ENCODE results near the gene GLIPR1.
"Not testable (repeated sequence)": the region's sequence is repeated elsewhere in the genome, so short reads cannot be mapped to it uniquely, and the experiment has no call there.

The GLIPR1 gene

DNA sequence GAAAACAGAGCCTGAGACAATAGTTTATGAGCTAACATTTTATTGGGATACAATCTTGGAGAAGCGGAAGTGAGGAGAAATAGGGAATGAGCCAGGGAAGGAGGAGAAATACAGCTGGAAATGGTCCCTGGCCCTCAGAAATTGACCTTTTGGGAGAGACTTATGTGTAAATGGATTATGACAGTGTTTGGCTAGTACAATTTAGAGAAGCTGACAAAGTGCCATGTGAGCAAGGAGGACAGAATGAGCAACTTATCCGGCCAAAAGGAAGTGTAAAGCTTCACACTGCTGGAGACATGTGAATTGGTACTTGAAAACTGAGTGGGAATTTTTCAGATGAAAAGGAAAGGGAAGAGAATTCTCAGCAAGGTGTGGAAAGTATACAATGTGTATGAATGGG is 2.9 kb downstream of the GLIPR1 start:
- no peaks in the 10 kb centered on the region for H3K27me3 ChIP-seq
- no peaks in the 10 kb centered on the region for H3K9me3 ChIP-seq
- H3K4me3 ChIP-seq: peak overlapping the region; percentile 57 to 70
- H3K36me3 ChIP-seq: no peaks in the 10 kb centered on the region
- peak in 1 of 2 donors; percentile 34 for DNase-seq
- no peak for TF ChIP-seq CTCF (IDR thresholded peaks at IDR 0.05)
- H3K4me1 ChIP-seq: peaks cover 0 to 72% (median 27%) of the 10 kb centered on the region in 4 donors
- intact Hi-C loops (cut with DNase I; ENCODE audit: low total_unique reads): loop anchor here (10.0 kb wide), 1 partner anchor 89 kb away; the partner anchor contains the start of gene GLIPR1L2
- peak overlapping the region; percentile 85 to 88 for H3K27ac ChIP-seq

DNA sequence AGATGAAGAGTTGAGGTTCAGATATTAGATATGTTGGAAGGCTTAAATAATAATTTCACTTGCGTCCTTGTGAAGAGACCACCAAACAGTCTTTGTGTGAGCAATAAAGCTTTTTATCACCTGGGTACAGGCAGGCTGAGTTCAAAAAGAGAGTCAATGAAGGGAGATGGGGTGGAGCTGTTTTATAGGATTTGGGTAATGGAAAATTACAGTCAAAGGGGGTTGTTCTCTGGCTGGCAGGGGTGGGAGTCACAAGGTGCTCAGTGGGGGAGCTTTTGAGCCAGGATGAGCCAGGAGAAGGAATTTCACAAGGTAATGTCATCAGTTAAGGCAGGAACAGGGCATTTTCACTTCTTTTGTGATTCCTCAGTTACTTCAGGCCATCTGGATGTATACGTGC is 3.9 kb downstream of the GLIPR1 start:
- peaks cover 0 to 80% (median 27%) of the 10 kb centered on the region in 4 donors for H3K4me1 ChIP-seq
- peak overlapping the region; percentile 85 to 88 for H3K27ac ChIP-seq
- intact Hi-C loops (cut with DNase I; ENCODE audit: low total_unique reads): loop anchor here (10.0 kb wide), 1 partner anchor 90 kb away; the partner anchor contains the start of gene GLIPR1L2
- not testable (repeated sequence) for H3K27me3 ChIP-seq, DNase-seq, H3K36me3 ChIP-seq, H3K9me3 ChIP-seq
- peak overlapping the region in 1 of 2 donors; percentile 19 for H3K4me3 ChIP-seq

DNA sequence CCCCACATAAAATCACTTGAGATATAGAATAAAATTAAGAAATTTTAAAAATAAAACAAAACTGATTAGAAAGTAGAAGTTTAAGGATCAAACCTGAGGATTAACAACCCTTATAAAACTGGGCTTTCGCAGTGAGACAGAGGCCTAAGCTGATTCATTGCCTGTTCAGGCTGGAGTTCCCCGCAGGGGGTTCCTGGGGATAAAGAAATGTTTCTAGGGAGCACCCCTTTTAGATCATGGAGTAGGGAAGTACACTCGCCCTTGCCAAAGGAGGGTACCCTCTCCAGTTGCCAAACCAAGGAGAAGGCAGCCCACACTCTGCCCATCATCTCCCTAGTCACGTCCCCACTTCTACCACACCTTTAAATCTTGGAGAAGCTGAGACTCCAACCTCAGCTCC is 6.8 kb downstream of the GLIPR1 start:
- H3K36me3 ChIP-seq: peaks cover 0 to 16% (median 6%) of the 10 kb centered on the region in 3 donors
- DNase-seq: no peak
- intact Hi-C loops (cut with DNase I; ENCODE audit: low total_unique reads): loop anchor here (10.0 kb wide), 1 partner anchor 93 kb away; the partner anchor contains the start of gene GLIPR1L2
- H3K27me3 ChIP-seq: no peaks in the 10 kb centered on the region
- H3K27ac ChIP-seq: peak overlapping the region in 1 of 2 donors; percentile 21
- no peaks in the 10 kb centered on the region for H3K9me3 ChIP-seq
- peaks cover 0 to 70% (median 21%) of the 10 kb centered on the region in 4 donors for H3K4me1 ChIP-seq
- H3K4me3 ChIP-seq: no peak overlapping the region
- no peak for TF ChIP-seq CTCF (IDR thresholded peaks at IDR 0.05)

GRCh38 chr12:75488553-75488952 is 8.0 kb downstream of the GLIPR1 start:
- peak; percentile 19 to 34 for TF ChIP-seq CTCF (IDR thresholded peaks at IDR 0.05)
- DNase-seq: no peak
- Histone ChIP-seq H3K4me1 (peaks cover 0 to 63% (median 17%) of the 10 kb centered on the region in 4 donors), H3K27ac (peak overlapping the region in 1 of 2 donors; percentile 11), H3K36me3 (peaks cover 0 to 20% (median 18%) of the 10 kb centered on the region in 3 donors), H3K9me3 (no peaks in the 10 kb centered on the region), H3K4me3 (no peak overlapping the region), H3K27me3 (no peaks in the 10 kb centered on the region)
- intact Hi-C loops (cut with DNase I; ENCODE audit: low total_unique reads): loop anchor here (10.0 kb wide), 1 partner anchor 94 kb away; the partner anchor contains the start of gene GLIPR1L2

- Histone ChIP-seq H3K27ac (peak overlapping the region in 1 of 2 donors; percentile 11), H3K9me3 (no peaks in the 10 kb centered on the region), H3K4me1 (peaks cover 0 to 56% (median 11%) of the 10 kb centered on the region in 4 donors), H3K4me3 (no peak overlapping the region), H3K36me3 (peaks cover 0 to 26% (median 20%) of the 10 kb centered on the region in 3 donors), H3K27me3 (no peaks in the 10 kb centered on the region)
- intact Hi-C loops (cut with DNase I; ENCODE audit: low total_unique reads): loop anchor here (10.0 kb wide), 1 partner anchor 94 kb away; the partner anchor contains the start of gene GLIPR1L2
- no peak for DNase-seq
- no peak for TF ChIP-seq CTCF (IDR thresholded peaks at IDR 0.05)
Observed at GRCh38 chr12:75489187-75489586, 8.6 kb downstream of the GLIPR1 start.

- Histone ChIP-seq H3K27ac (peak overlapping the region in 1 of 2 donors; percentile 11), H3K36me3 (peaks cover 0 to 30% (median 21%) of the 10 kb centered on the region in 3 donors), H3K27me3 (no peaks in the 10 kb centered on the region), H3K4me3 (no peak overlapping the region), H3K4me1 (peaks cover 0 to 51% (median 6%) of the 10 kb centered on the region in 4 donors), H3K9me3 (no peaks in the 10 kb centered on the region)
- TF ChIP-seq CTCF (IDR thresholded peaks at IDR 0.05): no peak
- DNase-seq: no peak
- intact Hi-C loops (cut with DNase I; ENCODE audit: low total_unique reads): loop anchor here (10.0 kb wide), 1 partner anchor 95 kb away; the partner anchor contains the start of gene GLIPR1L2
Observed at GRCh38 chr12:75489613-75490210, 9.2 kb downstream of the GLIPR1 start.

All from tibial artery (tissue), 4 donors.